Neural progenitor cell (in vitro differentiated cells): ENCODE data around the gene SCYL2. TPM values are rescaled to one million over a fixed set of nuclear protein-coding genes. Genes with fewer than 3 reads are reported as not detected.
"Not testable (repeated sequence)": the region's sequence is repeated elsewhere in the genome, so short reads cannot be mapped to it uniquely, and the experiment has no call there.

Experiments
- DNase-seq: peaks from one replicate; pipeline ENCODE4 v3.0.0-alpha.2; 2016; ENCODE audit warnings: low spot score
- H2AFZ ChIP-seq: fragments of 200-600 bp; sonication (generic); replicated peaks from 2 replicates; pipeline ENCODE4 v1.6.1; 2016; ENCODE audit warnings: antibody characterized with exemption
- H3F3A ChIP-seq: fragments of 200-600 bp; sonication (generic); 2 replicates; pipeline ENCODE4 v1.6.1; 2016; ENCODE audit warnings: antibody characterized with exemption, low read depth
- H3K27ac ChIP-seq: fragments of 200-600 bp; sonication (generic); 2 replicates; pipeline ENCODE4 v1.5.1; 2016; ENCODE audit warnings: mild to moderate bottlenecking
- H3K27me3 ChIP-seq: fragments of 200-600 bp; sonication (generic); 2 replicates; pipeline ENCODE4 v1.6.1; 2016; ENCODE audit warnings: mild to moderate bottlenecking, moderate library complexity
- H3K36me3 ChIP-seq: fragments of 200-600 bp; sonication (generic); 2 replicates; pipeline ENCODE4 v1.5.1; 2016
- H3K4me1 ChIP-seq: fragments of 200-600 bp; sonication (generic); 2 replicates; pipeline ENCODE4 v1.6.1; 2016; ENCODE audit warnings: mixed run types
- H3K4me2 ChIP-seq: fragments of 200-600 bp; sonication (generic); 2 replicates; pipeline ENCODE4 v1.6.1; 2016
- H3K4me3 ChIP-seq: fragments of 200-600 bp; sonication (generic); 2 replicates; pipeline ENCODE4 v1.5.1; 2016
- H3K79me2 ChIP-seq: fragments of 200-600 bp; sonication (generic); 2 replicates; pipeline ENCODE4 v1.6.1; 2016; ENCODE audit warnings: low read depth
- H3K9ac ChIP-seq: fragments of 200-600 bp; sonication (generic); 2 replicates; pipeline ENCODE4 v1.6.1; 2016
- H3K9me3 ChIP-seq: fragments of 200-600 bp; sonication (generic); 2 replicates; pipeline ENCODE4 v1.5.1; 2016; ENCODE audit warnings: low read depth
- H4K20me1 ChIP-seq: fragments of 200-600 bp; sonication (generic); 2 replicates; pipeline ENCODE4 v1.6.1; 2016; ENCODE audit warnings: low read depth
- H3K27ac Mint-ChIP-seq: 3 replicates; pipeline ENCODE4 v1.8.0; 2021; ENCODE audit warnings: mixed read lengths
- H3K27me3 Mint-ChIP-seq: 2 replicates; pipeline ENCODE4 v1.8.0; 2022; ENCODE audit warnings: low read depth, mild to moderate bottlenecking, inconsistent platforms, moderate library complexity, mixed read lengths; ENCODE audit not compliant: insufficient read depth
- H3K36me3 Mint-ChIP-seq: 3 replicates; pipeline ENCODE4 v1.8.0; 2021; ENCODE audit warnings: mixed read lengths
- H3K4me1 Mint-ChIP-seq: 3 replicates; pipeline ENCODE4 v1.8.0; 2021; ENCODE audit warnings: mixed read lengths
- H3K4me3 Mint-ChIP-seq: 3 replicates; pipeline ENCODE4 v1.8.0; 2021; ENCODE audit warnings: mild to moderate bottlenecking, moderate library complexity, mixed read lengths
- H3K9me3 Mint-ChIP-seq: 3 replicates; pipeline ENCODE4 v1.8.0; 2020; ENCODE audit warnings: mixed read lengths
- EZH2 ChIP-seq: fragments of 200-600 bp; sonication (generic); IDR thresholded peaks from 2 replicates; pipeline ENCODE4 v1.6.1; 2017; ENCODE audit warnings: antibody characterized with exemption, mild to moderate bottlenecking, moderate library complexity
- EZH2phosphoT487 ChIP-seq: fragments of 200-600 bp; sonication (generic); IDR thresholded peaks from 2 replicates; pipeline ENCODE4 v1.6.1; 2017; ENCODE audit warnings: antibody characterized with exemption
- total RNA-seq: library from RNA; depleted of rRNA; stranded (reverse); fragments of >200 nt; gene quantifications from 2 replicates; pipeline ENCODE4 v1.2.3, GENCODE V29; 2015; ENCODE audit warnings: low replicate concordance
- TF ChIP-seq, protein P1 (sequence below): fragments of 200-600 bp; sonication (generic); IDR thresholded peaks from 2 replicates; pipeline ENCODE4 v1.5.1; 2017; ENCODE audit warnings: antibody characterized with exemption, mild to moderate bottlenecking

Gene SCYL2
- total RNA-seq, 1 donor from 2014 or later: 151 TPM

DNA sequence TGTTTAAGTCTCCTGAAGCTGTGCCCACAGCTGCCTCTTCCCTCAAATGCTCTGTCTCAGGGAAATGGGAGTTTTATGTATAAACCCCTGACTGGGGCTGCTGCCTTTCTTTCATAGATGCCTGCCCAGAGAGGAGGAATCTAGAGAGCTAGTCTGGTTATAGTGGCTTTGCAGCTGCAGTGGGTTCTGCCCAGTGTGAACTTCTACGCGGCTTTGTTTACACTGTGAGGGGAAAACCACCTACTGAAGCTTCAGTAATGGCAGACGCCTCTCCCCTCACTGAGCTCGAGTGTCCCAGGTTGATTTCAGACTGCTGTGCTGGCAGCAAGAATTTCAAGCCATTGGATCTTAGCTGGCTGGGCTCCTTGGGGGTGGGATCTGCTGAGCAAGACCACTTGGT is 36.9 kb downstream of the SCYL2 start:
- peaks cover 14% of the 10 kb centered on the region for H3K9me3 ChIP-seq

DNA sequence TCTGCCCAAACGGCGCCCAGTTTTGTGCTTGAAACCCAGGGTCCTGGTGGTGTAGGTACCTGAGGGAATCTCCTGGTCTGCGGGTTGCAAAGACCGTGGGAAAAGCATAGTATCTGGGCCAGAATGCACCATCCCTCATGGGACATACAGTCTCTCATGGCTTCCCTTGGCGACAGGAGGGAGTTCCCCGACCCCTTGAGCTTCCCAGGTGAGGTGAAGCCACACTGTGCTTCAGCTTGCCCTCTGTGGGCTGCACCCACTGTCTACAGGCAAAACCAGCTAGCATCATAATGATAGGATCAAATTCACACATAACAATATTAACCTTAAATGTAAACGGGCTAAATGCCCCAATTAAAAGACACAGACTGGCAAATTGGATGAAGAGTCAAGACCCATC is 37.4 kb downstream of the SCYL2 start:
- not testable (repeated sequence) for H3K27ac ChIP-seq, H3K4me1 Mint-ChIP-seq, H3K27me3 ChIP-seq, H3K79me2 ChIP-seq, H3K4me1 ChIP-seq, H3K4me3 ChIP-seq, H2AFZ ChIP-seq, DNase-seq, H3K4me2 ChIP-seq, H3K4me3 Mint-ChIP-seq, H3K9ac ChIP-seq, H3F3A ChIP-seq, H4K20me1 ChIP-seq, H3K27me3 Mint-ChIP-seq, H3K27ac Mint-ChIP-seq
- Mint-ChIP-seq H3K36me3 (peaks cover 75% of the 10 kb centered on the region), H3K9me3 (peaks cover 62% of the 10 kb centered on the region)
- peaks cover 38% of the 10 kb centered on the region for H3K36me3 ChIP-seq
- H3K9me3 ChIP-seq: peaks cover 14% of the 10 kb centered on the region

More for the DNA sequence above, 36.9 kb downstream of the SCYL2 start:
- H3K4me1 ChIP-seq: no peaks in the 10 kb centered on the region
- Mint-ChIP-seq H3K4me1 (no peaks in the 10 kb centered on the region), H3K9me3 (peaks cover 62% of the 10 kb centered on the region), H3K4me3 (no peak overlapping the region), H3K27ac (no peak overlapping the region), H3K36me3 (peaks cover 76% of the 10 kb centered on the region), H3K27me3 (no peaks in the 10 kb centered on the region)
- no peak for TF ChIP-seq EZH2phosphoT487
- TF ChIP-seq, protein P1, sequence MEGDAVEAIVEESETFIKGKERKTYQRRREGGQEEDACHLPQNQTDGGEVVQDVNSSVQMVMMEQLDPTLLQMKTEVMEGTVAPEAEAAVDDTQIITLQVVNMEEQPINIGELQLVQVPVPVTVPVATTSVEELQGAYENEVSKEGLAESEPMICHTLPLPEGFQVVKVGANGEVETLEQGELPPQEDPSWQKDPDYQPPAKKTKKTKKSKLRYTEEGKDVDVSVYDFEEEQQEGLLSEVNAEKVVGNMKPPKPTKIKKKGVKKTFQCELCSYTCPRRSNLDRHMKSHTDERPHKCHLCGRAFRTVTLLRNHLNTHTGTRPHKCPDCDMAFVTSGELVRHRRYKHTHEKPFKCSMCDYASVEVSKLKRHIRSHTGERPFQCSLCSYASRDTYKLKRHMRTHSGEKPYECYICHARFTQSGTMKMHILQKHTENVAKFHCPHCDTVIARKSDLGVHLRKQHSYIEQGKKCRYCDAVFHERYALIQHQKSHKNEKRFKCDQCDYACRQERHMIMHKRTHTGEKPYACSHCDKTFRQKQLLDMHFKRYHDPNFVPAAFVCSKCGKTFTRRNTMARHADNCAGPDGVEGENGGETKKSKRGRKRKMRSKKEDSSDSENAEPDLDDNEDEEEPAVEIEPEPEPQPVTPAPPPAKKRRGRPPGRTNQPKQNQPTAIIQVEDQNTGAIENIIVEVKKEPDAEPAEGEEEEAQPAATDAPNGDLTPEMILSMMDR: no peak
- TF ChIP-seq EZH2: no peak
- no peaks in the 10 kb centered on the region for H3F3A ChIP-seq
- H3K27ac ChIP-seq: no peak overlapping the region
- H3K9ac ChIP-seq: no peak overlapping the region
- no peak for DNase-seq
- H3K4me2 ChIP-seq: no peak overlapping the region
- H3K27me3 ChIP-seq: no peaks in the 10 kb centered on the region
- no peaks in the 10 kb centered on the region for H4K20me1 ChIP-seq
- H3K4me3 ChIP-seq: no peak overlapping the region
- no peak overlapping the region for H2AFZ ChIP-seq
- H3K79me2 ChIP-seq: peaks cover 5% of the 10 kb centered on the region
- H3K36me3 ChIP-seq: peaks cover 39% of the 10 kb centered on the region

DNA sequence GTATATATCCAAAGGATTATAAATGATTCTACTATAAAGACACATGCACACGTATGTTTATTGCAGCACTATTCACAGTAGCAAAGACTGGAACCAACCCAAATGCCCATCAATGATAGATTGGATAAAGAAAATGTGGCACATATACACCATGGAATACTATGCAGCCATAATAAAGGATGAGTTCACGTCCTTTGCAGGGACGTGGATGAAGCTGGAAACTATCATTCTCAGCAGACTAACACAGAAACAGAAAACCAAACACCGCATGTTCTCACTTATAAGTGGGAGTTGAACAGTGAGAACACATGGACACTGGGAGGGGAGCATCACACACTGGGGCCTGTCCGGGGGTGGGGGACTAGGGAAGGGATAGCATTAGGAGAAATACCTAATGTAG is 41.2 kb downstream of the SCYL2 start:
- DNase-seq, H3K4me3 Mint-ChIP-seq, H3K79me2 ChIP-seq, H3K9ac ChIP-seq, H3K27me3 ChIP-seq, H3K4me3 ChIP-seq, H3K4me1 ChIP-seq, H2AFZ ChIP-seq, H3K27me3 Mint-ChIP-seq, H4K20me1 ChIP-seq, H3K27ac Mint-ChIP-seq, H3K4me1 Mint-ChIP-seq, H3F3A ChIP-seq, H3K27ac ChIP-seq, H3K4me2 ChIP-seq: not testable (repeated sequence)
- peaks cover 19% of the 10 kb centered on the region for H3K36me3 ChIP-seq
- Mint-ChIP-seq H3K9me3 (peaks cover 37% of the 10 kb centered on the region), H3K36me3 (peaks cover 51% of the 10 kb centered on the region)
- peaks cover 10% of the 10 kb centered on the region for H3K9me3 ChIP-seq

DNA sequence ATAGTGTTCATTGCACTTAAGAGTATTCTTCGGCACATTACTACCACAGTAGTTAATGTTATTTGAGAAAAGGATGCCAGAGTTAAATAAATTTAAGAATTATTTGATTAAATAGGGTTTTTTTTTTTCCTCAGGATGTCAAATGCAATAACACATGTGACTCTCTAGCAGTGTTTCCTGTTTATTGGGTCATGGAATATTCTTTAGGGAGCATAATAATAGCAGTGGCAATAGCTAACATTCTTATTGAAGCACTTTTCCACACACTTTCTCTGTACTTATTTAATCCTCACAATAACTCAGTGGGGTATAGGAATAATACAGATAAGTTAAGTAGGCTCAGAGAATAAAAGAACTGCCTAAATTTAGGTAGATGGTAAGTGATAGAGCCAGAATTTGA is 44.3 kb downstream of the SCYL2 start:
- TF ChIP-seq, protein P1: no peak
- no peak for TF ChIP-seq EZH2phosphoT487
- no peak for TF ChIP-seq EZH2
- no peaks in the 10 kb centered on the region for H3K79me2 ChIP-seq

More for the DNA sequence above, 44.3 kb downstream of the SCYL2 start:
- no peak overlapping the region for H3K9ac ChIP-seq
- no peak overlapping the region for H3K4me3 ChIP-seq
- Mint-ChIP-seq H3K4me1 (no peaks in the 10 kb centered on the region), H3K27me3 (no peaks in the 10 kb centered on the region), H3K27ac (no peak overlapping the region), H3K4me3 (no peak overlapping the region), H3K9me3 (peaks cover 11% of the 10 kb centered on the region), H3K36me3 (peaks cover 33% of the 10 kb centered on the region)
- no peaks in the 10 kb centered on the region for H3F3A ChIP-seq
- no peak overlapping the region for H3K4me2 ChIP-seq
- H3K27ac ChIP-seq: no peak overlapping the region
- no peaks in the 10 kb centered on the region for H4K20me1 ChIP-seq
- DNase-seq: no peak
- H3K36me3 ChIP-seq: peaks cover 14% of the 10 kb centered on the region
- H3K9me3 ChIP-seq: peaks cover 6% of the 10 kb centered on the region
- H2AFZ ChIP-seq: no peak overlapping the region
- no peaks in the 10 kb centered on the region for H3K27me3 ChIP-seq
- no peaks in the 10 kb centered on the region for H3K4me1 ChIP-seq
